ENCODE results near the gene JAZF1.

The JAZF1 gene

GRCh38 chr7:28181416-28181815 is 821 bp upstream of the JAZF1 start:
- no peak for DNase-seq
- Histone ChIP-seq H3K27me3 (replicated peaks) (no peaks in the 10 kb centered on the region), H3K4me3 (ENCODE audit: low read depth, low read length) (no peak overlapping the region), H3K27ac (no peak overlapping the region), H3K36me3 (replicated peaks) (no peaks in the 10 kb centered on the region)
- TF ChIP-seq CTCF (IDR thresholded peaks at IDR 0.05; ENCODE audit: low read depth, low read length, missing control alignments), result no peak
- in situ Hi-C loops (cut with HindIII; ENCODE audit: low pct_ligation_motif_present, low sequenced_read_pairs), result no loop called here

- DNase-seq, result no peak
- Histone ChIP-seq H3K27me3 (replicated peaks) (no peaks in the 10 kb centered on the region), H3K36me3 (replicated peaks) (no peaks in the 10 kb centered on the region), H3K27ac (no peak overlapping the region), H3K4me3 (ENCODE audit: low read depth, low read length) (peak overlapping the region; percentile 77)
- TF ChIP-seq CTCF (IDR thresholded peaks at IDR 0.05; ENCODE audit: low read depth, low read length, missing control alignments), result no peak
- in situ Hi-C loops (cut with HindIII; ENCODE audit: low pct_ligation_motif_present, low sequenced_read_pairs), result no loop called here
Measured at GRCh38 chr7:28180031-28180363, 598 bp downstream of the JAZF1 start.

GRCh38 chr7:28179120-28180030 is 1.2 kb downstream of the JAZF1 start:
- no peak for DNase-seq
- peak overlapping the region; percentile 77 for H3K4me3 ChIP-seq (ENCODE audit: low read depth, low read length)
- in situ Hi-C loops (cut with HindIII; ENCODE audit: low pct_ligation_motif_present, low sequenced_read_pairs), result no loop called here

GRCh38 chr7:28178599-28178998 is 2.0 kb downstream of the JAZF1 start:
- no peak overlapping the region for H3K27ac ChIP-seq
- DNase-seq, result no peak
- H3K36me3 ChIP-seq (replicated peaks), result no peaks in the 10 kb centered on the region
- in situ Hi-C loops (cut with HindIII; ENCODE audit: low pct_ligation_motif_present, low sequenced_read_pairs), result no loop called here
- peak overlapping the region; percentile 77 for H3K4me3 ChIP-seq (ENCODE audit: low read depth, low read length)
- TF ChIP-seq CTCF (IDR thresholded peaks at IDR 0.05; ENCODE audit: low read depth, low read length, missing control alignments), result no peak
- H3K27me3 ChIP-seq (replicated peaks), result no peaks in the 10 kb centered on the region

More at GRCh38 chr7:28179120-28180030, 1.2 kb downstream of the JAZF1 start:
- TF ChIP-seq CTCF (IDR thresholded peaks at IDR 0.05; ENCODE audit: low read depth, low read length, missing control alignments), result no peak
- H3K36me3 ChIP-seq (replicated peaks), result no peaks in the 10 kb centered on the region
- no peaks in the 10 kb centered on the region for H3K27me3 ChIP-seq (replicated peaks)
- peak overlapping the region; percentile 12 for H3K27ac ChIP-seq

GRCh38 chr7:28177836-28178235 is 2.8 kb downstream of the JAZF1 start:
- no peak for TF ChIP-seq CTCF (IDR thresholded peaks at IDR 0.05; ENCODE audit: low read depth, low read length, missing control alignments)
- no peak for DNase-seq
- in situ Hi-C loops (cut with HindIII; ENCODE audit: low pct_ligation_motif_present, low sequenced_read_pairs), result no loop called here
- H3K36me3 ChIP-seq (replicated peaks), result no peaks in the 10 kb centered on the region
- H3K27me3 ChIP-seq (replicated peaks), result no peaks in the 10 kb centered on the region
- no peak overlapping the region for H3K4me3 ChIP-seq (ENCODE audit: low read depth, low read length)
- no peak overlapping the region for H3K27ac ChIP-seq

All from brain microvascular endothelial cell (primary cell).